ENCODE results near the gene RAVER2. TPM values are rescaled to one million over a fixed set of nuclear protein-coding genes. Genes with fewer than 3 reads are reported as not detected.

The RAVER2 gene
- total RNA-seq, 1 experiment from 2014 or later: 11.4 TPM

DNA sequence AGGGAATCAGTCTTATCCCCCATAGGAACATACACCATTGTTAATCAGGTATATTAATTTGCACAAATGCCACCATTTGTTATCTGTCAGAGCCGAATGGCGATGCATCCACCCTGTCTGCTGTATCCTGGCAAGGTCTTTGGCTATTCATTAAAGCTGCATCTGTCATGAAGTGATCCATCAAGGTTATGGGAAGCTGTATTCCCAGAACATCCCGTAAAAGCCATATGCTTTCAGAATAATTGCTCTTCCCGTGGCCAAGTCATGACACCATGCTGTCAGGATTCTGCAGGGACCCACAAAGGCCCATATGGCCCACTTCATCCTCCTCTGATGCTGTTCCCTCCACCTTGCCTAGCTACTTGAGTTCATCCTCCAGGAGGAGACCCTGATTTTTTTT, 103.9 kb downstream of the RAVER2 start:
- CTCF ChIA-PET: interaction anchor here (0.6 kb wide), 1 partner anchor 11 kb away, joined by 3 read pairs; no protein-coding TSS in a partner anchor
- intact Hi-C loops (cut with micrococcal nuclease): no loop called here
- no TSS peak for BruUV-seq (replicated peaks)

DNA sequence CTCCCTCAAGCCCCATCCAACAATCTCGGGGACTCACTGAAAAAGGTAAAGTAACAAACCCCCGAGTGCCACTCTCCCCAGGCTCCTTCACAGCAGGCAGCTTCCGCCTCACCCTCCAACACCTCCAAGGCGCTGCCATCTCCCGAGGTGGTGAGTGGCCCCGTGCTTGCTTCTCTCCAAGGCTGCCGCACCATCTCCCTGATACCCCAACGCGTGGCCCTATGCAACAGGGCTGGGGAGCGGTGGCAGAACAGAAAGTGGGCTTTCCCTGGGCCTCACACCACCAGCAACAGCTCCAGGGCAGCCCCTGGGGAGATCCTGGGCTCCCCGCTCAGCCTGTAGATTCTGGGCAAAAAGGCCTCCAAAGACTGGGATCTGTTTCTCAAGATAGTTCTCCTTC, 105.1 kb downstream of the RAVER2 start:
- TF ChIP-seq, protein P1, sequence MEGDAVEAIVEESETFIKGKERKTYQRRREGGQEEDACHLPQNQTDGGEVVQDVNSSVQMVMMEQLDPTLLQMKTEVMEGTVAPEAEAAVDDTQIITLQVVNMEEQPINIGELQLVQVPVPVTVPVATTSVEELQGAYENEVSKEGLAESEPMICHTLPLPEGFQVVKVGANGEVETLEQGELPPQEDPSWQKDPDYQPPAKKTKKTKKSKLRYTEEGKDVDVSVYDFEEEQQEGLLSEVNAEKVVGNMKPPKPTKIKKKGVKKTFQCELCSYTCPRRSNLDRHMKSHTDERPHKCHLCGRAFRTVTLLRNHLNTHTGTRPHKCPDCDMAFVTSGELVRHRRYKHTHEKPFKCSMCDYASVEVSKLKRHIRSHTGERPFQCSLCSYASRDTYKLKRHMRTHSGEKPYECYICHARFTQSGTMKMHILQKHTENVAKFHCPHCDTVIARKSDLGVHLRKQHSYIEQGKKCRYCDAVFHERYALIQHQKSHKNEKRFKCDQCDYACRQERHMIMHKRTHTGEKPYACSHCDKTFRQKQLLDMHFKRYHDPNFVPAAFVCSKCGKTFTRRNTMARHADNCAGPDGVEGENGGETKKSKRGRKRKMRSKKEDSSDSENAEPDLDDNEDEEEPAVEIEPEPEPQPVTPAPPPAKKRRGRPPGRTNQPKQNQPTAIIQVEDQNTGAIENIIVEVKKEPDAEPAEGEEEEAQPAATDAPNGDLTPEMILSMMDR (conservative IDR thresholded peaks at IDR 0.05; ENCODE audit: low read depth, low read length): no peak
- TF ChIP-seq EZH2phosphoT487 (IDR thresholded peaks at IDR 0.05; ENCODE audit: borderline replicate concordance, low read length) (no peak), EZH2 (IDR thresholded peaks at IDR 0.05; ENCODE audit: low read length, unreplicated experiment) (no peak)
- H3F3A ChIP-seq (ENCODE audit: low read length, unreplicated experiment): no peaks in the 10 kb centered on the region
- no peak overlapping the region for H2AFZ ChIP-seq (ENCODE audit: low read length)
- ChIA-PET CTCF (no interaction called here), POLR2A (ENCODE audit: unreplicated experiment) (no interaction called here)
- DNase-seq (no peak), ATAC-seq (no peak)
- H3K79me2 ChIP-seq (ENCODE audit: low read length): no peaks in the 10 kb centered on the region
- peaks cover 5% of the 10 kb centered on the region for H3K36me3 ChIP-seq (ENCODE audit: low read depth, low read length)
- H4K20me1 ChIP-seq (ENCODE audit: low read length): no peaks in the 10 kb centered on the region
- no peaks in the 10 kb centered on the region for H3K4me1 ChIP-seq (ENCODE audit: insufficient read depth, low read length)
- no peaks in the 10 kb centered on the region for H3K27me3 ChIP-seq (ENCODE audit: low read length)
- H3K27ac ChIP-seq (ENCODE audit: low read length): no peak overlapping the region
- no peaks in the 10 kb centered on the region for H3K9me2 ChIP-seq (replicated peaks; ENCODE audit: low read length)
- no peak overlapping the region for H3K4me3 ChIP-seq (ENCODE audit: low read length)
- no peaks in the 10 kb centered on the region for H3K9me3 ChIP-seq (ENCODE audit: low read length)
- no peak overlapping the region for H3K9ac ChIP-seq (ENCODE audit: low read length)
- intact Hi-C loops (cut with micrococcal nuclease): no loop called here
- no peak overlapping the region for H3K4me2 ChIP-seq (ENCODE audit: low read length)
- BruUV-seq (replicated peaks): no TSS peak

More for the DNA sequence above, 103.9 kb downstream of the RAVER2 start:
- DNase-seq: no peak
- no peak overlapping the region for H2AFZ ChIP-seq (ENCODE audit: low read length)
- H3K9me3 ChIP-seq (ENCODE audit: low read length): no peaks in the 10 kb centered on the region
- no peak overlapping the region for H3K27ac ChIP-seq (ENCODE audit: low read length)
- POLR2A ChIA-PET (ENCODE audit: unreplicated experiment): no interaction called here
- H3K4me1 ChIP-seq (ENCODE audit: insufficient read depth, low read length): no peaks in the 10 kb centered on the region
- H3K4me2 ChIP-seq (ENCODE audit: low read length): no peak overlapping the region
- H3F3A ChIP-seq (ENCODE audit: low read length, unreplicated experiment): no peaks in the 10 kb centered on the region
- peaks cover 5% of the 10 kb centered on the region; the same call in 1 of the 2 replicates for H3K36me3 ChIP-seq (ENCODE audit: low read depth, low read length)
- no peaks in the 10 kb centered on the region for H4K20me1 ChIP-seq (ENCODE audit: low read length)
- H3K9me2 ChIP-seq (replicated peaks; ENCODE audit: low read length): no peaks in the 10 kb centered on the region
- no peak overlapping the region for H3K9ac ChIP-seq (ENCODE audit: low read length)
- no peak for ATAC-seq
- H3K4me3 ChIP-seq (ENCODE audit: low read length): no peak overlapping the region
- H3K79me2 ChIP-seq (ENCODE audit: low read length): no peaks in the 10 kb centered on the region
- no peaks in the 10 kb centered on the region for H3K27me3 ChIP-seq (ENCODE audit: low read length)
- TF ChIP-seq, protein P1 (conservative IDR thresholded peaks at IDR 0.05; ENCODE audit: low read depth, low read length): no peak
- no peak for TF ChIP-seq EZH2 (IDR thresholded peaks at IDR 0.05; ENCODE audit: low read length, unreplicated experiment)
- no peak for TF ChIP-seq EZH2phosphoT487 (IDR thresholded peaks at IDR 0.05; ENCODE audit: borderline replicate concordance, low read length)

DNA sequence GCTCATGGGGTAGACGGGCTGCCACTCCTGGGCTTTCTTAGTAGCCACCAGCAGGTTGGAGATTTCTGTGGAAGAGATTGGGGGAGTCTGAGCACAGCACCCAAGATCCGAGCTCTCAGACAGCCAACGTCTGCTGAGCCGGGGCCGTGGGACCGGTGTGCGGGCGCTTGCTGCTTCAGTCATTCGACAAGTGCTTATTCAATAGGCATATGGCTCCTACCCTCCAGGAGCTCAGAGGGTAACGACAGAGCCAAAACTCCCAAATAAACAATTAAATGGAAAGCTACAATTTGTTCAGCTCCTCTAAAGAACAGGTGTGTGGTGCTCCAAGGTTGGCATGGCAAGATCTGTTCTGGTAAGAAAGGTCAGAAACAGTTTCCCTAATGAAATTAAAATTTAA, 106.0 kb downstream of the RAVER2 start:
- TF ChIP-seq, protein P1 (conservative IDR thresholded peaks at IDR 0.05; ENCODE audit: low read depth, low read length): no peak
- TF ChIP-seq EZH2phosphoT487 (IDR thresholded peaks at IDR 0.05; ENCODE audit: borderline replicate concordance, low read length): no peak
- BruUV-seq (replicated peaks): no TSS peak
- POLR2A ChIA-PET (ENCODE audit: unreplicated experiment): no interaction called here

More for the DNA sequence above, 106.0 kb downstream of the RAVER2 start:
- DNase-seq (no peak), ATAC-seq (no peak)
- Histone ChIP-seq H3K27ac (ENCODE audit: low read length) (no peak overlapping the region), H3K36me3 (ENCODE audit: low read depth, low read length) (peaks cover 9% of the 10 kb centered on the region), H3K9ac (ENCODE audit: low read length) (no peak overlapping the region), H3K4me2 (ENCODE audit: low read length) (no peak overlapping the region), H3F3A (ENCODE audit: low read length, unreplicated experiment) (no peaks in the 10 kb centered on the region), H3K4me3 (ENCODE audit: low read length) (no peak overlapping the region), H3K9me3 (ENCODE audit: low read length) (no peaks in the 10 kb centered on the region), H3K27me3 (ENCODE audit: low read length) (no peaks in the 10 kb centered on the region), H3K4me1 (ENCODE audit: insufficient read depth, low read length) (no peaks in the 10 kb centered on the region), H2AFZ (ENCODE audit: low read length) (no peak overlapping the region), H3K9me2 (replicated peaks; ENCODE audit: low read length) (no peaks in the 10 kb centered on the region), H3K79me2 (ENCODE audit: low read length) (no peaks in the 10 kb centered on the region), H4K20me1 (ENCODE audit: low read length) (no peaks in the 10 kb centered on the region)
- intact Hi-C loops (cut with micrococcal nuclease): no loop called here
- CTCF ChIA-PET: no interaction called here
